Measurements from ENCODE around the gene ENTPD1.

DNA sequence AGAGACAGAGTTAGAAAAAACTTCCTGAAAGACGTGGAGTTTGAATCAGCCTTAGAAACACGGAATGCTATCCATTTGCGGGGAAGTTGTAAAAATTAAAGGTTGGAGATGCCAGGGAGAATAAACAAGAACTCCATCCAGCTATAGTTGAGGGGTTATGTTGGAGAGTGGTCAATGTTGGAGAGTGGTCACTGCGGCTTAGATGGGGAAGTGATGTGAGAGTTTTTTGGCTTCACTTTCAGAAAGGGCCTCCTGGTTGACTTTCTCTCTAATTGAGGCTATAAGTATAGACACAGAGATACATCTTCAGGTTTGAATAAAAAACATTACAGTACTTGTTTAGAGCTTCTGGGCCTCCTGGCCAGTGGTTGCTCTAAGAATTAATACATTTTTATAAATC, 152.5 kb downstream of the ENTPD1 start:
- no peak for TF ChIP-seq EZH2 (optimal IDR thresholded peaks at IDR 0.05; ENCODE audit: low read depth, low read length)
- TF ChIP-seq, protein P1, sequence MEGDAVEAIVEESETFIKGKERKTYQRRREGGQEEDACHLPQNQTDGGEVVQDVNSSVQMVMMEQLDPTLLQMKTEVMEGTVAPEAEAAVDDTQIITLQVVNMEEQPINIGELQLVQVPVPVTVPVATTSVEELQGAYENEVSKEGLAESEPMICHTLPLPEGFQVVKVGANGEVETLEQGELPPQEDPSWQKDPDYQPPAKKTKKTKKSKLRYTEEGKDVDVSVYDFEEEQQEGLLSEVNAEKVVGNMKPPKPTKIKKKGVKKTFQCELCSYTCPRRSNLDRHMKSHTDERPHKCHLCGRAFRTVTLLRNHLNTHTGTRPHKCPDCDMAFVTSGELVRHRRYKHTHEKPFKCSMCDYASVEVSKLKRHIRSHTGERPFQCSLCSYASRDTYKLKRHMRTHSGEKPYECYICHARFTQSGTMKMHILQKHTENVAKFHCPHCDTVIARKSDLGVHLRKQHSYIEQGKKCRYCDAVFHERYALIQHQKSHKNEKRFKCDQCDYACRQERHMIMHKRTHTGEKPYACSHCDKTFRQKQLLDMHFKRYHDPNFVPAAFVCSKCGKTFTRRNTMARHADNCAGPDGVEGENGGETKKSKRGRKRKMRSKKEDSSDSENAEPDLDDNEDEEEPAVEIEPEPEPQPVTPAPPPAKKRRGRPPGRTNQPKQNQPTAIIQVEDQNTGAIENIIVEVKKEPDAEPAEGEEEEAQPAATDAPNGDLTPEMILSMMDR (IDR thresholded peaks at IDR 0.05; ENCODE audit: low read length) = no peak

Data from MM.1S (cell line).